ENCODE results near the gene TAF11L2.

DNA sequence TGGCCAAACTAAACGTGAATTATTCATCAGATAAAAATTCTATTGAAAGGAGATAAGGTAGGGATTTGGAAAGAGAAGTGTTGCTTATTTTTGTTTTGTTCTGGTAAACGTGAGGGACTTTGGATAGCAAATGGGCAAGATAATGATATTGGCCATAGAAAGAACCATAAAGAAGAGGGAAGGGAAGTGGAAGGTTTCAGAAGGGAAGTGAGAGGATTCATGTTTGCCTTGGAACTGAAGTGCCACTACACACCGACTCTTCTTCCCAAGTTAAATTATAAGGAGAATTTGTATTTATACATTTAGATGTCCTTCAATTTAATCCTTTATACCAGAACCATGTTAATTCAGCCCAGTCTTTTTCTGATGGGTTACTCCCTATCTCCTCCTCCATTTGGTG lies 42.1 kb upstream of the TAF11L2 start:
- TF ChIP-seq OSR1 (CRISPR knock-in tag; IDR thresholded peaks at IDR 0.05) (no peak), RARB (CRISPR knock-in tag; IDR thresholded peaks at IDR 0.05) (no peak), ZC3H10 (CRISPR knock-in tag; IDR thresholded peaks at IDR 0.05) (no peak), BACH2 (CRISPR knock-in tag; IDR thresholded peaks at IDR 0.05; ENCODE audit: borderline replicate concordance) (no peak), GLIS3 (CRISPR knock-in tag; IDR thresholded peaks at IDR 0.05) (no peak), PATZ1 (CRISPR knock-in tag; IDR thresholded peaks at IDR 0.05; ENCODE audit: borderline replicate concordance) (no peak), ZFP30 (CRISPR knock-in tag; IDR thresholded peaks at IDR 0.05) (no peak), TOX (CRISPR knock-in tag; IDR thresholded peaks at IDR 0.05; ENCODE audit: borderline replicate concordance) (no peak), SNAI2 (CRISPR knock-in tag; IDR thresholded peaks at IDR 0.05) (no peak), CREB5 (CRISPR knock-in tag; IDR thresholded peaks at IDR 0.05; ENCODE audit: low read depth) (no peak), CSDC2 (CRISPR knock-in tag; IDR thresholded peaks at IDR 0.05) (no peak), ISL1 (CRISPR knock-in tag; IDR thresholded peaks at IDR 0.05) (no peak), ZNF70 (CRISPR knock-in tag; IDR thresholded peaks at IDR 0.05) (no peak)
- TF ChIP-seq, protein P1, sequence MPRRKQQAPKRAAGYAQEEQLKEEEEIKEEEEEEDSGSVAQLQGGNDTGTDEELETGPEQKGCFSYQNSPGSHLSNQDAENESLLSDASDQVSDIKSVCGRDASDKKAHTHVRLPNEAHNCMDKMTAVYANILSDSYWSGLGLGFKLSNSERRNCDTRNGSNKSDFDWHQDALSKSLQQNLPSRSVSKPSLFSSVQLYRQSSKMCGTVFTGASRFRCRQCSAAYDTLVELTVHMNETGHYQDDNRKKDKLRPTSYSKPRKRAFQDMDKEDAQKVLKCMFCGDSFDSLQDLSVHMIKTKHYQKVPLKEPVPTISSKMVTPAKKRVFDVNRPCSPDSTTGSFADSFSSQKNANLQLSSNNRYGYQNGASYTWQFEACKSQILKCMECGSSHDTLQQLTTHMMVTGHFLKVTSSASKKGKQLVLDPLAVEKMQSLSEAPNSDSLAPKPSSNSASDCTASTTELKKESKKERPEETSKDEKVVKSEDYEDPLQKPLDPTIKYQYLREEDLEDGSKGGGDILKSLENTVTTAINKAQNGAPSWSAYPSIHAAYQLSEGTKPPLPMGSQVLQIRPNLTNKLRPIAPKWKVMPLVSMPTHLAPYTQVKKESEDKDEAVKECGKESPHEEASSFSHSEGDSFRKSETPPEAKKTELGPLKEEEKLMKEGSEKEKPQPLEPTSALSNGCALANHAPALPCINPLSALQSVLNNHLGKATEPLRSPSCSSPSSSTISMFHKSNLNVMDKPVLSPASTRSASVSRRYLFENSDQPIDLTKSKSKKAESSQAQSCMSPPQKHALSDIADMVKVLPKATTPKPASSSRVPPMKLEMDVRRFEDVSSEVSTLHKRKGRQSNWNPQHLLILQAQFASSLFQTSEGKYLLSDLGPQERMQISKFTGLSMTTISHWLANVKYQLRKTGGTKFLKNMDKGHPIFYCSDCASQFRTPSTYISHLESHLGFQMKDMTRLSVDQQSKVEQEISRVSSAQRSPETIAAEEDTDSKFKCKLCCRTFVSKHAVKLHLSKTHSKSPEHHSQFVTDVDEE (CRISPR knock-in tag; IDR thresholded peaks at IDR 0.05): no peak

All from SK-N-SH treated with all-trans-retinoic acid at 6 μM for 48 hours (cell line).